ENCODE results near the gene TAF11L13. TPM values are rescaled to one million over a fixed set of nuclear protein-coding genes. Genes with fewer than 3 reads are reported as not detected.

The TAF11L13 gene
- total RNA-seq (2022; extraction: Qiagen RNA extraction; ENCODE audit: low read depth): not detected in 5 replicates

GRCh38 chr5:17631788-17632187 is at the start of gene TAF11L13:
TSS of gene TAF11L13 (plus strand) at chr5:17632088.

GRCh38 chr5:17585658-17586057 is 46.2 kb upstream of the TAF11L13 start, which contains the start of gene TAF11L7:
TSS of gene TAF11L7 (minus strand) at chr5:17585758.

GRCh38 chr5:17590860-17591259 is 41.0 kb upstream of the TAF11L13 start, which contains the start of gene TAF11L8:
TSS of gene TAF11L8 (minus strand) at chr5:17590960.

GRCh38 chr5:17594255-17594654 is 37.6 kb upstream of the TAF11L13 start, which contains the start of gene TAF11L9:
TSS of gene TAF11L9 (minus strand) at chr5:17594394.

GRCh38 chr5:17597728-17598127 is 34.2 kb upstream of the TAF11L13 start, which contains the start of gene TAF11L10:
TSS of gene TAF11L10 (minus strand) at chr5:17597828.

GRCh38 chr5:17603880-17604279 is 28.0 kb upstream of the TAF11L13 start, which contains the start of gene TAF11L11:
TSS of gene TAF11L11 (plus strand) at chr5:17604183.

GRCh38 chr5:17610092-17610491 is 21.8 kb upstream of the TAF11L13 start, which contains the start of gene TAF11L12:
TSS of gene TAF11L12 (plus strand) at chr5:17610392.

GRCh38 chr5:17634160-17634559 is 2.3 kb downstream of the TAF11L13 start, which contains the start of gene TAF11L14:
TSS of gene TAF11L14 (plus strand) at chr5:17634460.

Other genes starting within 250 kb of the TAF11L13 start
- gene TAF11L2, start 133.9 kb upstream of the TAF11L13 start, total RNA-seq (2022; extraction: Qiagen RNA extraction; ENCODE audit: low read depth): not detected in 5 replicates
- not detected in 5 replicates for gene TAF11L3, start 113.7 kb upstream of the TAF11L13 start, total RNA-seq (2022; extraction: Qiagen RNA extraction; ENCODE audit: low read depth)
- gene TAF11L4, start 110.3 kb upstream of the TAF11L13 start, total RNA-seq (2022; extraction: Qiagen RNA extraction; ENCODE audit: low read depth): not detected in 5 replicates
- gene TAF11L5, start 106.9 kb upstream of the TAF11L13 start, total RNA-seq (2022; extraction: Qiagen RNA extraction; ENCODE audit: low read depth): not detected in 5 replicates
- gene TAF11L6, start 103.4 kb upstream of the TAF11L13 start, total RNA-seq (2022; extraction: Qiagen RNA extraction; ENCODE audit: low read depth): not detected in 5 replicates
- gene TAF11L7, start 46.3 kb upstream of the TAF11L13 start, total RNA-seq (2022; extraction: Qiagen RNA extraction; ENCODE audit: low read depth): not detected in 5 replicates
- not detected in 5 replicates for gene TAF11L8, start 41.1 kb upstream of the TAF11L13 start, total RNA-seq (2022; extraction: Qiagen RNA extraction; ENCODE audit: low read depth)
- not detected in 5 replicates for gene TAF11L9, start 37.7 kb upstream of the TAF11L13 start, total RNA-seq (2022; extraction: Qiagen RNA extraction; ENCODE audit: low read depth)
- gene TAF11L10, start 34.3 kb upstream of the TAF11L13 start, total RNA-seq (2022; extraction: Qiagen RNA extraction; ENCODE audit: low read depth): not detected in 5 replicates
- 0.10 to 0.31 TPM (median 0.21 TPM) in 5 replicates for gene TAF11L11, start 27.9 kb upstream of the TAF11L13 start, total RNA-seq (2022; extraction: Qiagen RNA extraction; ENCODE audit: low read depth)
- 0.14 TPM in 1 of 5 replicates, not detected in the others for gene TAF11L12, start 21.7 kb upstream of the TAF11L13 start, total RNA-seq (2022; extraction: Qiagen RNA extraction; ENCODE audit: low read depth)
- gene TAF11L14, start 2.4 kb downstream of the TAF11L13 start, total RNA-seq (2022; extraction: Qiagen RNA extraction; ENCODE audit: low read depth): not detected in 5 replicates